Measurements from ENCODE around the gene TEX2.
"Not testable (repeated sequence)": the region's sequence is repeated elsewhere in the genome, so short reads cannot be mapped to it uniquely, and the experiment has no call there.

TEX2 gene

GRCh38 chr17:64212122-64212521 lies 50.9 kb downstream of the TEX2 start:
- DNase-seq (ENCODE audit: low spot score), result no peak

GRCh38 chr17:64209983-64210382 lies 53.1 kb downstream of the TEX2 start:
- DNase-seq (ENCODE audit: low spot score), result no peak

- DNase-seq (ENCODE audit: low spot score), result no peak
Measured at GRCh38 chr17:64209356-64209941, 53.6 kb downstream of the TEX2 start.

GRCh38 chr17:64208656-64209055 lies 54.4 kb downstream of the TEX2 start:
- not testable (repeated sequence) for DNase-seq (ENCODE audit: low spot score)

- DNase-seq (ENCODE audit: low spot score), result no peak
Measured at GRCh38 chr17:64205804-64206203, 57.3 kb downstream of the TEX2 start.

GRCh38 chr17:64203630-64204029 lies 59.4 kb downstream of the TEX2 start:
- DNase-seq (ENCODE audit: low spot score), result no peak

GRCh38 chr17:64202683-64203344 lies 60.2 kb downstream of the TEX2 start:
- DNase-seq (ENCODE audit: low spot score), result no peak

GRCh38 chr17:64200080-64201032 lies 62.7 kb downstream of the TEX2 start:
- DNase-seq (ENCODE audit: low spot score), result peak; percentile 19

GRCh38 chr17:64198331-64199090 lies 64.5 kb downstream of the TEX2 start:
- no peak for DNase-seq (ENCODE audit: low spot score)

GRCh38 chr17:64196601-64197000 lies 66.5 kb downstream of the TEX2 start:
- peak; percentile 7 for DNase-seq (ENCODE audit: low spot score)

- DNase-seq (ENCODE audit: low spot score), result peak; percentile 16
Measured at GRCh38 chr17:64193561-64193960, 69.5 kb downstream of the TEX2 start.

- DNase-seq (ENCODE audit: low spot score), result no peak
Measured at GRCh38 chr17:64192589-64192988, 70.5 kb downstream of the TEX2 start.

GRCh38 chr17:64190472-64190871 lies 72.6 kb downstream of the TEX2 start:
- DNase-seq (ENCODE audit: low spot score), result peak; percentile 36

GRCh38 chr17:64188088-64188487 lies 75.0 kb downstream of the TEX2 start:
- peak; percentile 42 for DNase-seq (ENCODE audit: low spot score)

GRCh38 chr17:64187093-64187895 lies 75.8 kb downstream of the TEX2 start:
- DNase-seq (ENCODE audit: low spot score), result peak; percentile 40

GRCh38 chr17:64186171-64187092 lies 76.6 kb downstream of the TEX2 start:
- peak; percentile 27 for DNase-seq (ENCODE audit: low spot score)

- not testable (repeated sequence) for DNase-seq (ENCODE audit: low spot score)
Measured at GRCh38 chr17:64185557-64185956, 77.5 kb downstream of the TEX2 start.

GRCh38 chr17:64185101-64185500 lies 78.0 kb downstream of the TEX2 start:
- DNase-seq (ENCODE audit: low spot score), result peak; percentile 30

GRCh38 chr17:64183815-64184214 lies 79.2 kb downstream of the TEX2 start:
- peak; percentile 25 for DNase-seq (ENCODE audit: low spot score)

All from ecto neural progenitor cell (in vitro differentiated cells).